Astrocyte (in vitro differentiated cells and primary cell): ENCODE measurements around the gene CCDC34. TPM values are rescaled to one million over a fixed set of nuclear protein-coding genes. Genes with fewer than 3 reads are reported as not detected.

Source experiments
- DNase-seq: peaks from one replicate; pipeline ENCODE4 v3.0.0-alpha.2; 2010; ENCODE audit warnings: low read depth
- FAIRE-seq: peaks from 2 replicates; lab custom pipeline; 2011; peaks lifted over from hg19 to GRCh38; lab: Jason Lieb, UNC
- H2AFZ ChIP-seq: 2 replicates; pipeline ENCODE4 v1.6.0; 2012; ENCODE audit warnings: low read depth, low read length, inconsistent platforms
- H3K27ac ChIP-seq: 2 replicates; pipeline ENCODE4 v1.5.1; 2011; ENCODE audit warnings: low read depth, low read length, inconsistent platforms
- H3K27me3 ChIP-seq: 2 replicates; pipeline ENCODE4 v1.6.0; 2011; ENCODE audit warnings: low read length, inconsistent platforms; ENCODE audit not compliant: insufficient read depth
- H3K36me3 ChIP-seq: 2 replicates; pipeline ENCODE4 v1.5.1; 2011; ENCODE audit warnings: low read length, inconsistent platforms; ENCODE audit not compliant: insufficient read depth
- H3K4me1 ChIP-seq: 2 replicates; pipeline ENCODE4 v1.5.1; 2011; ENCODE audit warnings: low read length, inconsistent platforms; ENCODE audit not compliant: insufficient read depth
- H3K4me2 ChIP-seq: 2 replicates; pipeline ENCODE4 v1.6.0; 2012; ENCODE audit warnings: low read length, inconsistent platforms
- H3K4me3 ChIP-seq: 2 replicates; pipeline ENCODE4 v1.5.1; 2011; ENCODE audit warnings: low read depth, mild to moderate bottlenecking, low read length, inconsistent platforms; ENCODE audit not compliant: insufficient read depth
- H3K79me2 ChIP-seq: 2 replicates; pipeline ENCODE4 v1.6.0; 2012; ENCODE audit warnings: mild to moderate bottlenecking, low read length, inconsistent platforms; ENCODE audit not compliant: insufficient read depth
- H3K9ac ChIP-seq: 2 replicates; pipeline ENCODE4 v1.6.0; 2012; ENCODE audit warnings: mild to moderate bottlenecking, low read length, inconsistent platforms
- H3K9me3 ChIP-seq: 2 replicates; pipeline ENCODE4 v1.5.1; 2012; ENCODE audit warnings: low read depth, mild to moderate bottlenecking, low read length, inconsistent platforms; ENCODE audit not compliant: insufficient read depth
- H4K20me1 ChIP-seq: 2 replicates; pipeline ENCODE4 v1.6.0; 2012; ENCODE audit warnings: low read length, inconsistent platforms; ENCODE audit not compliant: insufficient read depth
- H3K27ac Mint-ChIP-seq: one replicate; pipeline ENCODE4 v1.8.0; 2021; ENCODE audit warnings: mild to moderate bottlenecking, mixed read lengths; ENCODE audit not compliant: unreplicated experiment
- H3K27me3 Mint-ChIP-seq: one replicate; pipeline ENCODE4 v1.8.0; 2021; ENCODE audit warnings: low read depth, mixed read lengths; ENCODE audit not compliant: unreplicated experiment
- H3K36me3 Mint-ChIP-seq: one replicate; pipeline ENCODE4 v1.8.0; 2021; ENCODE audit warnings: low read depth, mixed read lengths; ENCODE audit not compliant: unreplicated experiment
- H3K4me1 Mint-ChIP-seq: one replicate; pipeline ENCODE4 v1.8.0; 2021; ENCODE audit warnings: low read depth, mixed read lengths; ENCODE audit not compliant: unreplicated experiment
- H3K4me3 Mint-ChIP-seq: one replicate; pipeline ENCODE4 v1.8.0; 2021; ENCODE audit warnings: mild to moderate bottlenecking, moderate library complexity, mixed read lengths; ENCODE audit not compliant: unreplicated experiment
- H3K9me3 Mint-ChIP-seq: one replicate; pipeline ENCODE4 v1.8.0; 2021; ENCODE audit warnings: mild to moderate bottlenecking, mixed read lengths; ENCODE audit not compliant: unreplicated experiment
- CTCF ChIP-seq: IDR thresholded peaks from 2 replicates; pipeline ENCODE4 v1.5.1; 2011; ENCODE audit warnings: low read depth, mild to moderate bottlenecking, inconsistent platforms, low read length, moderate library complexity; ENCODE audit not compliant: insufficient read depth
- EZH2 ChIP-seq: IDR thresholded peaks from 2 replicates; pipeline ENCODE4 v1.6.1; 2012; ENCODE audit warnings: mild to moderate bottlenecking, low read length, inconsistent platforms; ENCODE audit not compliant: insufficient read depth
- total RNA-seq: library from RNA; stranded (reverse); gene quantifications from 2 replicates; pipeline ENCODE4 v1.2.1, GENCODE V29; 2021

CCDC34 gene
- total RNA-seq, 1 donor from 2014 or later, result 12.8 TPM

- H3K9me3 Mint-ChIP-seq, result peaks cover 8% of the 10 kb centered on the region
- no peak overlapping the region for H3K9ac ChIP-seq
- no peaks in the 10 kb centered on the region for H3K9me3 ChIP-seq
- no peaks in the 10 kb centered on the region for H3K79me2 ChIP-seq
- no peak for TF ChIP-seq CTCF
- TF ChIP-seq EZH2, result no peak
- no peak overlapping the region for H3K4me2 ChIP-seq
- H3K4me1 ChIP-seq, result peaks cover 7% of the 10 kb centered on the region
- FAIRE-seq (no peak), DNase-seq (no peak)
- H3K36me3 Mint-ChIP-seq, result peaks cover 4% of the 10 kb centered on the region
- H2AFZ ChIP-seq, result no peak overlapping the region
- H3K27ac ChIP-seq, result no peak overlapping the region
- H4K20me1 ChIP-seq, result no peaks in the 10 kb centered on the region
- no peak overlapping the region for H3K4me3 ChIP-seq
- H3K27me3 Mint-ChIP-seq, result no peaks in the 10 kb centered on the region
- peaks cover 12% of the 10 kb centered on the region for H3K4me1 Mint-ChIP-seq
- H3K27ac Mint-ChIP-seq, result no peak overlapping the region
- H3K27me3 ChIP-seq, result no peaks in the 10 kb centered on the region
- no peak overlapping the region for H3K4me3 Mint-ChIP-seq
- H3K36me3 ChIP-seq, result no peaks in the 10 kb centered on the region
Measured at GRCh38 chr11:27290261-27291050, 72.6 kb downstream of the CCDC34 start.

Other genes with a start within 250 kb of the CCDC34 start
- gene LGR4, start 109.6 kb upstream of the CCDC34 start, total RNA-seq, result 50.0 and 54.6 TPM in 2 replicates
- 34.7 and 38.7 TPM in 2 replicates for gene LIN7C, start 143.6 kb upstream of the CCDC34 start, total RNA-seq